ENCODE results near the gene NKD1. TPM values are rescaled to one million over a fixed set of nuclear protein-coding genes. Genes with fewer than 3 reads are reported as not detected.
A peak's percentile ranks its signal among the peaks of the same experiment; 100 is the strongest.

The NKD1 gene
- total RNA-seq, 1 experiment from 2014 or later: 0.44 TPM

- BruUV-seq (replicated peaks): no TSS peak
- intact Hi-C loops (cut with micrococcal nuclease; ENCODE audit: unreplicated experiment): no loop called here
- Histone ChIP-seq H3K79me2 (ENCODE audit: low read depth) (no peaks in the 10 kb centered on the region), H3K27ac (no peak overlapping the region), H3K4me2 (no peak overlapping the region), H4K20me1 (ENCODE audit: insufficient read depth) (no peaks in the 10 kb centered on the region), H2AFZ (no peak overlapping the region), H3K9me2 (ENCODE audit: insufficient read depth) (no peaks in the 10 kb centered on the region), H3K9me3 (ENCODE audit: insufficient read depth, low read depth) (no peaks in the 10 kb centered on the region), H3F3A (ENCODE audit: insufficient read depth, low read depth) (no peaks in the 10 kb centered on the region; the same call in 1 of the 2 replicates), H3K36me3 (ENCODE audit: low read depth) (no peaks in the 10 kb centered on the region), H3K4me3 (no peak overlapping the region), H3K4me1 (replicated peaks; ENCODE audit: insufficient read depth) (peaks cover 21% of the 10 kb centered on the region), H3K27me3 (ENCODE audit: insufficient read depth, low read depth) (no peaks in the 10 kb centered on the region)
- peak; percentile 63 to 69 for DNase-seq
- TF ChIP-seq EZH2 (IDR thresholded peaks at IDR 0.05; ENCODE audit: low read depth): no peak
- TF ChIP-seq, protein P1, sequence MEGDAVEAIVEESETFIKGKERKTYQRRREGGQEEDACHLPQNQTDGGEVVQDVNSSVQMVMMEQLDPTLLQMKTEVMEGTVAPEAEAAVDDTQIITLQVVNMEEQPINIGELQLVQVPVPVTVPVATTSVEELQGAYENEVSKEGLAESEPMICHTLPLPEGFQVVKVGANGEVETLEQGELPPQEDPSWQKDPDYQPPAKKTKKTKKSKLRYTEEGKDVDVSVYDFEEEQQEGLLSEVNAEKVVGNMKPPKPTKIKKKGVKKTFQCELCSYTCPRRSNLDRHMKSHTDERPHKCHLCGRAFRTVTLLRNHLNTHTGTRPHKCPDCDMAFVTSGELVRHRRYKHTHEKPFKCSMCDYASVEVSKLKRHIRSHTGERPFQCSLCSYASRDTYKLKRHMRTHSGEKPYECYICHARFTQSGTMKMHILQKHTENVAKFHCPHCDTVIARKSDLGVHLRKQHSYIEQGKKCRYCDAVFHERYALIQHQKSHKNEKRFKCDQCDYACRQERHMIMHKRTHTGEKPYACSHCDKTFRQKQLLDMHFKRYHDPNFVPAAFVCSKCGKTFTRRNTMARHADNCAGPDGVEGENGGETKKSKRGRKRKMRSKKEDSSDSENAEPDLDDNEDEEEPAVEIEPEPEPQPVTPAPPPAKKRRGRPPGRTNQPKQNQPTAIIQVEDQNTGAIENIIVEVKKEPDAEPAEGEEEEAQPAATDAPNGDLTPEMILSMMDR (conservative IDR thresholded peaks at IDR 0.05): no peak
- ChIA-PET CTCF (no interaction called here), POLR2A (ENCODE audit: unreplicated experiment) (interaction anchor here (0.5 to 0.6 kb wide), 3 partner anchors 20 to 74 kb away, joined by 3 read pairs; no protein-coding TSS in a partner anchor)
Observed at GRCh38 chr16:50696575-50697420, 148.6 kb downstream of the NKD1 start.

DNA sequence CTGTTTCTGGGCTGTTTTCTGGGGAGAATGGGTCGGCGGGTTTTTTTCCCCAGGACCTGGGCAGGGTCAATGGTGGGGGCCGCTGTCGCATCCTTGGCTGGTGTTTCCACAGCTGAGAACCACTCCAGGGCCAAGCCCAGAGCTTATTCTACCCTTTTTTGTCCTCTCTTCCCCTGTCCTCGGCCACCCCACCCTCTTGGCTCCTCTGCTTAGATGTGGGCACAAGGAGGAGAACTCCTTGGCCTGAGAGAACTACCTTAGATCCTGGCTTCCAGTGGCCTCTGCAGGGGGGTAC is 149.2 kb downstream of the NKD1 start:
- intact Hi-C loops (cut with micrococcal nuclease; ENCODE audit: unreplicated experiment): no loop called here
- Histone ChIP-seq H3K79me2 (ENCODE audit: low read depth) (no peaks in the 10 kb centered on the region), H3K4me3 (no peak overlapping the region), H3K9me3 (ENCODE audit: insufficient read depth, low read depth) (no peaks in the 10 kb centered on the region), H3F3A (ENCODE audit: insufficient read depth, low read depth) (no peaks in the 10 kb centered on the region; the same call in 1 of the 2 replicates), H3K4me1 (replicated peaks; ENCODE audit: insufficient read depth) (peaks cover 21% of the 10 kb centered on the region), H4K20me1 (ENCODE audit: insufficient read depth) (no peaks in the 10 kb centered on the region), H3K27me3 (ENCODE audit: insufficient read depth, low read depth) (no peaks in the 10 kb centered on the region), H3K36me3 (ENCODE audit: low read depth) (no peaks in the 10 kb centered on the region), H3K9me2 (ENCODE audit: insufficient read depth) (no peaks in the 10 kb centered on the region), H3K4me2 (no peak overlapping the region), H2AFZ (no peak overlapping the region), H3K27ac (no peak overlapping the region)
- ChIA-PET POLR2A (ENCODE audit: unreplicated experiment) (no interaction called here), CTCF (no interaction called here)
- no TSS peak for BruUV-seq (replicated peaks)
- TF ChIP-seq, protein P1 (conservative IDR thresholded peaks at IDR 0.05): no peak
- TF ChIP-seq EZH2 (IDR thresholded peaks at IDR 0.05; ENCODE audit: low read depth): no peak
- no peak for DNase-seq

DNA sequence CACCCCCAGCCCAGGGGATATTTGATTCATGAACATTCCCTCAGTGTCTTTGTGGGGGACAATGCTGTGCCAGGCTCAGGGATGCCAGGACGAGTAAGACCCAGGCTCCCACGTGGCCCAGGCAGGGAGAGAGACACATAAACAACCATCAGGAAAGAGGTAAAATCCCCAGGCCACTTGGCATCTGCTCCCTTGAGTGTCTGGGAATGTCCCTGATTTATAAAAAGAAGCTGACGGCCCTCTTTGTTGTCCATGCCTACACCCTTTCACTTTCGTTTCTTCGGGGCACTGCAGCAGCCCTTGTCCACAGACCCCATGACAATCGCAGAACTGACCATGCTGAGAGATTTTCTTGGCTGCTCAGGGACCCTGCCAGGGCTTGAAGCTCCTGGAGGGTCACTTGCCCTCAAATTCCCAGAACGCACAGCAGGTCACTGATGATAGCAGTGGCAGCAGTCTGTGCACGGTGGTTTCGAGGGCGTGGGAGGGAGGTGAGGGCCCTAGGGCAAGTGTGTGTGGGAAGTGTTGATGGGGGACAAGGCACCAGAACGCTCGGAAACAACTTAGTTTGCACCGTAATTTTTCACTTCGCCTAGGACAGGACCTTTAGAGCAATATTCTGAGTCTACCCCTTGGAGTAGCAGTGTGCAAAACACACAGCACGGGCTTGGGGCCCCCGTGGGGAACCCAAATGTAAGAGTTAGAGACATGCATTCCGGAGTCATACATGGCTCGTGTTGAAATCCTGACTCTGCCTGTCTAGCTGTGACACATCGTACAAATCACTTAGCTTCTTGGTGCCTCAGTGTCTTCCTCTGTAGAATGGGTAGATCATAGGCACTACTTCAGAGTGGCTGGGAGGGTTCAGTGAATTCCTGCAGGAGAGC is 149.9 kb downstream of the NKD1 start:
- BruUV-seq (replicated peaks): no TSS peak
- H3K36me3 ChIP-seq (ENCODE audit: low read depth): no peaks in the 10 kb centered on the region
- no peak for DNase-seq
- no peaks in the 10 kb centered on the region; the same call in 1 of the 2 replicates for H3F3A ChIP-seq (ENCODE audit: insufficient read depth, low read depth)
- no peak overlapping the region for H2AFZ ChIP-seq
- TF ChIP-seq EZH2 (IDR thresholded peaks at IDR 0.05; ENCODE audit: low read depth): no peak
- TF ChIP-seq, protein P1 (conservative IDR thresholded peaks at IDR 0.05): no peak
- H3K4me1 ChIP-seq (replicated peaks; ENCODE audit: insufficient read depth): peaks cover 21% of the 10 kb centered on the region
- POLR2A ChIA-PET (ENCODE audit: unreplicated experiment): no interaction called here
- CTCF ChIA-PET: no interaction called here
- no peaks in the 10 kb centered on the region for H3K9me3 ChIP-seq (ENCODE audit: insufficient read depth, low read depth)
- no peaks in the 10 kb centered on the region for H4K20me1 ChIP-seq (ENCODE audit: insufficient read depth)
- no peaks in the 10 kb centered on the region for H3K27me3 ChIP-seq (ENCODE audit: insufficient read depth, low read depth)
- H3K27ac ChIP-seq: no peak overlapping the region
- H3K79me2 ChIP-seq (ENCODE audit: low read depth): no peaks in the 10 kb centered on the region
- intact Hi-C loops (cut with micrococcal nuclease; ENCODE audit: unreplicated experiment): no loop called here
- no peak overlapping the region for H3K4me2 ChIP-seq
- H3K4me3 ChIP-seq: no peak overlapping the region
- no peaks in the 10 kb centered on the region for H3K9me2 ChIP-seq (ENCODE audit: insufficient read depth)

Other genes starting within 250 kb of the NKD1 start
- gene BRD7, start 179.4 kb upstream of the NKD1 start, total RNA-seq (2021): 72.1 and 76.6 TPM in 2 replicates
- not detected in 2 replicates for gene SNX20, start 132.9 kb downstream of the NKD1 start, total RNA-seq (2021)
- 0.70 and 0.75 TPM in 2 replicates for gene NOD2, start 145.2 kb downstream of the NKD1 start, total RNA-seq (2021)
- 12.6 and 19.0 TPM in 2 replicates for gene CYLD, start 193.7 kb downstream of the NKD1 start, total RNA-seq (2021)